Gastrocnemius medialis (tissue), 4 donors: Measurements from ENCODE around the gene DOC2A.

Experiments used
- CTCF ChIP-seq, 5 experiments: fragments of 450-650 bp in 3 of 5; fragments of 200-600 bp in 2 of 5; sonication (generic) in 2 of 5; IDR thresholded peaks in 4 of 5; conservative IDR thresholded peaks in 1 of 5; 1 replicate in 4 of 5; 2 replicates in 1 of 5; pipeline ENCODE4 v1.5.1; 2016 to 2019; ENCODE audit warnings: antibody characterized with exemption in 5 of 5, mild to moderate bottlenecking in 3 of 5, moderate library complexity in 3 of 5
- POLR2A ChIP-seq, 2 donors: fragments of 450-650 bp; IDR thresholded peaks; one replicate each; pipeline ENCODE4 v1.6.1; 2017; ENCODE audit warnings: antibody characterized with exemption in 2 of 2, mild to moderate bottlenecking in 2 of 2, moderate library complexity in 2 of 2

- TF ChIP-seq CTCF (IDR thresholded peaks at IDR 0.05 in 4 of 5, conservative IDR thresholded peaks at IDR 0.05 in 1 of 5) (no peak), POLR2A (IDR thresholded peaks at IDR 0.05) (no peak)
Measured at GRCh38 chr16:30040221-30040620, 29.4 kb upstream of the DOC2A start.
